ENCODE results near the gene GOPC.
"Not testable (repeated sequence)": the region's sequence is repeated elsewhere in the genome, so short reads cannot be mapped to it uniquely, and the experiment has no call there.

Gene GOPC

DNA sequence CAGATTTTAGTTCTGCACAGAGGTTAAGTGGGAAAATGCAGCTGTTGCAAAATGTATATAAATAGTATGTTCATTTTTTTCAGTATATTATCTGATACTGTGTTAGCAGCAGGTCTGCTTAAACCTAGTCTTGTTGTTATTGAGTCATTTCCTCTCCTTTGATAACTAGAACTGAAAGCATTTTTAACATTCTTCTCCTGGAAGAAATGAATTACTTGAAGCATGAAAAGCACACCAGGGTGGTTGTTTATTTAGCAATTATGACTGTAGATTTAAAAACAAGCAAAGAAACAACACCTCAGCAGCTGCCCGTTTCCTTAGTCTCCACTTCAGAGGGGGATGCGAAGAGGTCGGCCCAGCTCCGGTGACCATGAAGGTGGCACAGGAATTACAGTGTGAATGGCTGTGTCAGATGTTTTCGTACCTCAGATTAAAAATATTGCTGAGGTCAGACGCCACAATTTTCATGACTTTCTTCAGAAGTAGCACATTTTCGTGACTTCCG, 53.5 kb downstream of the GOPC start:
- no peak for DNase-seq (ENCODE audit: low read depth)

DNA sequence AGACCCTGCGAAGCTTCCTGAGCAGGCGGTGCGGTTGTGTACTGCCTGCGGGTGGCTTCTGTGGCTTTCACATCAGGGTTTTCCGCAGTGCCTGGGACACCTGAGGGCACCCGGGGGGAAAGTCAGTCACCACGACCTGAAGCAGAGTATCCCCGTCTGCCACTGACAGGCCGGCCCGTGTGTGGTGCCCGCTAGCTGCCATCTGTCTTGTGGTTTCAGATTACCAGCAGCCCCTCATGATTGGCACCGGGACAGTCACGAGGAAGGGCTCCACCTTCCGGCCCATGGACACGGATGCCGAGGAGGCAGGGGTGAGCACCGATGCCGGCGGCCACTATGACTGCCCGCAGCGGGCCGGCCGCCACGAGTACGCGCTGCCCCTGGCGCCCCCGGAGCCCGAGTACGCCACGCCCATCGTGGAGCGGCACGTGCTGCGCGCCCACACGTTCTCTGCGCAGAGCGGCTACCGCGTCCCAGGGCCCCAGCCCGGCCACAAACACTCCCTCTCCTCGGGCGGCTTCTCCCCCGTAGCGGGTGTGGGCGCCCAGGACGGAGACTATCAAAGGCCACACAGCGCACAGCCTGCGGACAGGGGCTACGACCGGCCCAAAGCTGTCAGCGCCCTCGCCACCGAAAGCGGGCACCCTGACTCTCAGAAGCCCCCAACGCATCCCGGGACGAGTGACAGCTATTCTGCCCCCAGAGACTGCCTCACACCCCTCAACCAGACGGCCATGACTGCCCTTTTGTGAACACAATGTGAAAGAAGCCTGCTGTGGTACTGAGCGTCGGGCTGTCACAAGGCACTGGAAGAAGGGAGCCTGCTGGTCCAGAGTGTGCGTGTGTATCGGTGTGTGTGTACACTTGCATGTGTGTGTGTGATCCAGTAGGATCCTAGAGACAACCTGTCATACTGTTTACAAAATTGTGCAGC, 54.4 kb downstream of the GOPC start:
- no peak for DNase-seq (ENCODE audit: low read depth)

DNA sequence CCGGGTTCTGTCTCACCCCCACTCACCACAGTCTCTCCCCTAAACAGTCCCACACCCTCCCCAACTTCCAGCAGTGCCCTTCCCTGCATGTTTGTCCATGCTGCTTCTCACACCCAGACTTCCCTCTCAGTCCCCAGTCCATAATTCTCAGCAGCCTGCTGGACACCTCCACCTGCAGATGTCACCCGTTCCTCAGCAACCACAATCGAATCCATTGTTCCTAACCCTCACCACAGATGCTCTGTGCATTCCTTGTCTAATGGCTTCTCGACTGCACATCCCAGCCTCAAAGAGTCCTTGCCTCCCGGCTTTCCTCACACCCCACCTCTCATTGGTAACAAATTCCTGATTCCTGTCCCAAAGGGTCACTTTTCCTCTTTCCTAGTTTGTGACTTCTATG, 55.6 kb downstream of the GOPC start:
- DNase-seq (ENCODE audit: low read depth): no peak

DNA sequence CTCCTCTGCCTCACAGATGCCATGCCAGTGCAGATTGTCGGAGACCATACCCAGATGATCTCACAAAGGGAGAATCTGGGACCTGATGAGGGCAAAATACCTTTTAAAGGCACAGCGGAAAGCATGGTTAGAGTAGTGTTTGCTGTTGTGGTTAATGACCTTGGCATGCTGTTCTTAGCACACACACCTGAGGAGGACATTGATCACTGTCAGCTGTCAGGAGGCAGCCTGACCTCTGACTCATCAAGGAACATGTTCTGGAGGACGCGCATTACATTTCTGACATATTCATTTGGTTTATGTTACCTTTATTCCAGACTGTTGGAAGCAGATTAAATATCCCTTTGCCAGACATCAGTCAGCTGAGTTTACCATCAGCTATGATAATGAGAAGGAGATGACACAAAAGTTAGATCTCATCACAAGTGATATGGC, 57.1 kb downstream of the GOPC start:
- no peak for DNase-seq (ENCODE audit: low read depth)

DNA sequence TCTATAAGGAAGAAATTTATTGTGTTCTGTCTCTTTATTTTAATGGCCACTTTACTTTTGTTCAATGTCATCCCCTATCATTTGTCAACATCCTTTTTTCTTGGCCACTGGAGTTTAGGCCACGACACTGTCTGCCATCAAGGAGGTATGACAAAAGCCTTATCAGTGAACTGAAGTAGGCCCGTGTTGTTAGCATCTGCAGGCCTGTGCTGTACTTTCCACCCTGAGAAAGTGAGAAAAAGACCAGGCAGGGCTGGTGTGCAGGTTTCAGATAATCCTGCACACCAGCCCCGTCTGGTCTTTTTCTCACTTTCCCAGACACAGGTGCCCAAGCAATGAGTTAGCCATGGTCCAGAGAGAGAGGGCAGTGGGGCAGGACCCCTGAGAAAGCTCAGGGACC, 57.6 kb downstream of the GOPC start:
- no peak for DNase-seq (ENCODE audit: low read depth)

DNA sequence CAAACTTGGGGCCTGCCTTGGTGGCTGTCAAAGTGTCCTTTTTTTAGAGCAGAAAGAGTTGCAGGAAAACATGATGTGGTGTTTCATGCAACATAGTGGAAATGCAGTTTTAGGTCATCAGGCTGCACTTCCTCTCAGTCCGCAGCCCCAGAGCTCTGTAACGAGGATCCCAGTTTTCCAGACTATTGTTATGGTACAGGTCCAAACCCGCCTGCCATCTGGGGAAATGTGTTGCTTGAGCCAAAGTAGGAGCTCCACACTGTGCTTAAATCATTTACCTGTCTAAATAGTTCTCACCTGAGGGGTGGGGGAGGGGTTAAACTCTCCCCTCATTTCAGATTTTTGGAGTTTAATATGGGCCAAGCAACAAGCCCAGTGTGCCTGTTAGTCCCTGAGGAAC, 59.8 kb downstream of the GOPC start:
- no peak for DNase-seq (ENCODE audit: low read depth)

DNA sequence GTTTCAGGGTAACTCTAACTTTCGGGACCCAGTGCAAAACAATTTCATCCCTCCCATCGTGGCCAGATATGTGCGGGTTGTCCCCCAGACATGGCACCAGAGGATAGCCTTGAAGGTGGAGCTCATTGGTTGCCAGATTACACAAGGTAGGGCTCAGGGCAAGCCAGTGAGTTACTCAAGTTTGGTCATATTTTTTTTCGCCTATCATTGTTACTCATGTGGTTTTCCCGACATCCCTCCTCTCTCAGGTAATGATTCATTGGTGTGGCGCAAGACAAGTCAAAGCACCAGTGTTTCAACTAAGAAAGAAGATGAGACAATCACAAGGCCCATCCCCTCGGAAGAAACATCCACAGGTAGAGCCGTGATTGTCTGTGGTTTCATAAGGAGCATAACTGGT, 61.6 kb downstream of the GOPC start:
- DNase-seq (ENCODE audit: low read depth): no peak

DNA sequence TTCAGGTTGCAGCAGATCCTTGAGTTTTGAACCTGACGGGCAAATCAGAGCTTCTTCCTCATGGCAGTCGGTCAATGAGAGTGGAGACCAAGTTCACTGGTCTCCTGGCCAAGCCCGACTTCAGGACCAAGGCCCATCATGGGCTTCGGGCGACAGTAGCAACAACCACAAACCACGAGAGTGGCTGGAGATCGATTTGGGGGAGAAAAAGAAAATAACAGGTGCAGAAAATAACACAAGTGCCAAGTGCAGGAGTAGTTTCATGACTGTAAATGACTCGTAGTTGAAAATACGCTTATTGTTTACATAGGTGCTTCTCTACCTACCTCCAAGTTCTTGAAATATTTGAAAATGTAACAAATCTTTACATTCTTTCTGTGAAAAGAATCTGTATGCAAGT, 63.7 kb downstream of the GOPC start:
- DNase-seq (ENCODE audit: low read depth): no peak

DNA sequence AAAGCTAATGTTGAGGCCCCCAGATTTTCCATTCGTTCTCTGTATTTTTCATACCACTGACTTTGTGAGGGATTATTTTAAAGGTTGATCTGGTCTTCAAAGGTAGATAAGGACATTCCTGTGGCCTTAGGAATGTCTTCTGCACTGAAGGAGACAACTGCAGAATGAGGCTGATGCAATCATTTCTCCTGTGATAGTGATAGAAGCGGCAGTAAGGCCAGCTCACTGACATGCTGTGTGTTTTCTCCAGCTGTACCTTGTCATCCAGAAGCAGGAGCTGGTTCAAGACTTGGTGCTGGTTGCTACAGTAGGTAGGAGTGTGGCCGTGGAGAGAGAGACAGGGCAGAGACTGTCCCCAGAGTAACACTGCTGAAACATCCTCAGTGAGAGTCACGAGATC, 66.0 kb downstream of the GOPC start:
- DNase-seq (ENCODE audit: low read depth): no peak

DNA sequence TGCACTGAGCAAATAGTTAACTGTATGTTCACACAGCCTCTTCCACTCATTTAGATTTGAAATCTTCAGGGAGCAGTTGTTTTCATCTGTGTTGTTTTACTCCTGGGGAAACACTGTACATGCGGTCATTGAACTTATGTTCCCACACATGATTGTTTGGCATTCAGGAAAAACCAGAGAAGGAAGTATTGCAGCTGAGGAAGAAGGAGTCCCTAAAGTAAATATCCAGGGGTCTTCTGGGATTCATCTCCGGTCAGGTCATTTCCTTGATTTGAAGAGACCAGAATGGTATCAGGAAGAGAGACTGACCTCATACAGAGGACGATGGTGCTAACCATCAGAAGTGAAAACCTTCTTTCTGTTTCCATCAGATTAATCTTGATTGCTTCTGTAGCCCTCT, 67.3 kb downstream of the GOPC start:
- no peak for DNase-seq (ENCODE audit: low read depth)

DNA sequence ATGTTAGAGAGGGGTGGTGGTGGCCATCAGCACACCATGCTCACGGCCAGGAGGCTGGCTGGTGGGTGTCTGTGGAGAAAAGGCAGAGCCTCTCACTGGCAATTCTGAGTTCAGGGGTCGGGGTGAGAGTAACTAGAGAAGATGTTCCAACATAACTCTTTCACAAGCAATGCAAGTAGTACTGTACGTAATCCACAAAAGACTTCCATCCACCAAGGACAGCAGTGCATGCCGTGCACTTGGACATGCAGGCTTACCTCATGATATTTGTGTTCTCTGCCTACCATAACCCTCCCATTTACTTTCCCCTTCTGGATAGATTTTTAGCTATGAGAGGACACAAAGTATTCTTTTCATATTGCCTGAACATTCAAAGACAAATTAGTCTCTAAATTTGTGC, 68.5 kb downstream of the GOPC start:
- DNase-seq (ENCODE audit: low read depth): no peak

DNA sequence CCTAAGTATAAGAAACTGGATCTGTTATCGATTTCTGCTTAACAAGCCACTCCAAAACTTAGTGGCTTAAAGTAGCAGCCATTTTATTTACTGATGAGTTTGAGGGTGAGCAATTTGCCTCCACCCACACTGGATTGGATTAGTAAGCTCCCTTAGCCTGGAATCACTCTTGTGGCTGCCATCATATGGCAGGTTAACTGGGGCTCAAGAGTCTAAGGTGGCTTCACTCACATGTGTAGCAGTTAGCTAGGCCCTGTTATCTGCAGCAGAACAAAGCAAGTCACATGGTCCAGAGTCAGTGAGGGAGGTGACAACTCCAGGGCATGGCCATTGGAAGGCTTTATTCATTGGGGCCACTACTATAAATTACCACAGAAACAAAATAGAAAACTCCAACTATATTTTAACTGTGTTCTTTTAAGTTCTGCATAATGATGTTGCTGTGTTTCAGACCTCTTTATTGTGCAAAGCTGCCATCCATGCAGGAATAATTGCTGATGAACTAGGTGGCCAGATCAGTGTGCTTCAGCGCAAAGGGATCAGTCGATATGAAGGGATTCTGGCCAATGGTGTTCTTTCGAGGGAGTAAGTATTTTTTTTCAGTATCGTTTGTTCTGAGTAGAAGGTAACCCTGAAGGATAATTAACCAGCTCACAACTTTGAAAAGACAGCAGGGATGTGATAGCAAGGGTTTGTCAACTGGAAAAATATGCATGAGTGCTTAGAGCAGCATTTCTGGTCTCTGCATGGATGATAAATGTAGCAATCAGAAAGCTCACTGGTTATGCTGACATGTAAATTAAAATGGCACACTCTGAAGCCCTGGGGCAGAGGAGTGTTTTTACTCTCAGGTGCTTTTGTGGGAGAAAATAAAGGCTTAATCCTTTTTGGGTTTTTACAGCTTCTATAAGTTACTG, 70.2 kb downstream of the GOPC start:
- DNase-seq (ENCODE audit: low read depth): no peak

DNA sequence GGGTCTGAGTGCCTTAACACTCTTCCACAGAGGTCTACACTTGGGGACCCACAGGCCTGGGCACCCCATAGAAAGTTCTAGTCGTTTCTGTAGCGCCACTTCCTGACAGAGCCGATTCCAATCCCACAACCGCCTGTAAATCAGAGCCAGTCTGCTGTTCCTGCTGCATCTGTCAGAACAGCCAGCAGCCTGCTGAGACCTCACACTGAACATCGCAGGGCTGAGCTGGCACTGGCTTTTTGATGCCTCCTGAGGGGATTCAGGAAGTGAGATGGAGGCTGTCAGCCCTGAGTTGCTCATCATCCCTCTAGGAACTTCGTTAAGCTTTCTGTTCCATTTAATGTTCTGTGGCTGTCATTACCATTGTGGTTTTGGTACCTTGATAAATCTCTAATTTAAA, 71.0 kb downstream of the GOPC start:
- no peak for DNase-seq (ENCODE audit: low read depth)

DNA sequence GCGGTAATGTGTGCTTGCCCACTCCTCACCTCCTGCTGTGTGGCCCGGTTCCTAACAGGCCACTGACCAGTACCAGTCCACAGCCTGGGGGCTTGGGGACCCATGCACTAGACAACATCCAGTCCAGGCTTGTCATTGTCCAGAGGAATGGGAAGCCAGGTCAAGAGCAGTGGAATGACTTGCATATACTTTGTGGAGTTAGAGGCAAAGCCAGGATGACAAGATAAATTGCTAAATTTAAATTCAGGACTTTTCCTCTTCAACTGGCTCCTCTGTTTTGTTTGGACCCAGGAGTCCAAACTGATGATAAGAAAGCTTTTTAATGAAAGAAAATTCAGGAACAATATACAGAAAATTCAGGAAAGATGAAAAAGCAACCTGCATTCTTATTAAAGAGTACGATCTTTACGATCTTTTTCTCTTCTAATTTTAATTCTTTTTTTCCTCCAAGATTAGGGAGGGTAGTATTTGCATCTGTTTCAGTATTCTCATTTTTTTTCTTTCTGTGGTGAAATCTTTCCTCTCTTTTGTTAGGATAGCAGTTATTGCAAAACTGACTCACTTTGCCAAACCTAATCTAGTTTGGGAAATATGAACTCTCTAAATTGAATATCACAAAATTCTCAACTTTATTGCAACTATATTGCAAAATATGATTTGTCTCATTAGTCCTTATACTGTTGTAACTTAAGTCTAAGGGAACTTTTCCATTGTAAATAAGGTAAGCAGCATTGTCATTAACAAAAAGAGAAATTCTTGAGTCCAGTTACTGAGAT, 71.7 kb downstream of the GOPC start:
- no peak for DNase-seq (ENCODE audit: low read depth)

DNA sequence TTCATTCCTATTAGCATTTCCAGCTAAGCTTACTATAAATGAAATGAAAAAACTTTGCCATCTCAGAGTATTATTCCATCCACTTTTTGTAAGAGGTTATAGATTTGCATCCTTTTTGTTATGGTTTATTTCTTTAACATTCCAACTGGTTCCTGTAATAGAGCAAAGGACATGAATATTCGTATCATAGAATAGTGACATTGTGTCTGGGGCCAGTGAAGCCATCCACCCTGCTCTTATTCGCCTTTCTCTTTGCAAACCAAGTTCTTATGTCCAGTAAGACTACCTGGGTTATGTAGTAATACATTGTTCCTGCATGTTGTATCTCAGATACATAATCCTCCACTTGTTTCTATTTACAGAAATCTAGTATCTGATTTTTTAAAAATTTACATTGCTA, 76.7 kb downstream of the GOPC start:
- DNase-seq (ENCODE audit: low read depth): no peak

DNA sequence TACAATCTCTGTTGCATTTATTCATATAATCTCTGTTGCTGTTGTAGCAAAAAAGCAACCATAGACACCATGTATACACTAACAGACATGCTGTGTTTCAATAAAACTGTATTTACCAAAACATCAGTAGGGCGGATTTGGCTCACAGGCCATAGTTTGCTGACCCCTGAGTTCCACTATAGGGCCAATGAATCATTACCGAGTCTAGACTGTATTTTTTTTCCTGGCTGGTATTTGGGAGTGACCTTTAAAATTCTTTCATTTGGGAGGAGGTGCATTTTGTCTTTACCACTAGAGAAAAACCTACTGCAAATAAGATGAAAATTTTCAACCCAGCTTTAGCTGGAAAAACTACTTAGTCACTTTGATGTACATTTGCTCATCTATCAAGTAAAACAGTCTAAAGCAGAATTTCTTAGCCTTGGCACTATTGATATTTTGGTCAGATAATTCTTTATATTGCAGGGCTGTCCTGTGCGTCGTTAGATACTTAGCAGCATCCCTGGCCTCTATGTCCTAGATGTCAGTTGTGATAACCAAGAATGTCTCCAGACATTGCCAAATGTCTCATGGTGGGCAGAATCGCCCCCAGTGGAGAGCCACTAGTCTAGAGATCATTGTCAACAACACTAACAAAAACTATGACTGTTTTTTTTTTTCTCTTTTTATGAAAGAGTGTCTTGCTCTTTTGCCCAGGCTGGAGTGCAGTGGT, 80.4 kb downstream of the GOPC start:
- no peak for DNase-seq (ENCODE audit: low read depth)

DNA sequence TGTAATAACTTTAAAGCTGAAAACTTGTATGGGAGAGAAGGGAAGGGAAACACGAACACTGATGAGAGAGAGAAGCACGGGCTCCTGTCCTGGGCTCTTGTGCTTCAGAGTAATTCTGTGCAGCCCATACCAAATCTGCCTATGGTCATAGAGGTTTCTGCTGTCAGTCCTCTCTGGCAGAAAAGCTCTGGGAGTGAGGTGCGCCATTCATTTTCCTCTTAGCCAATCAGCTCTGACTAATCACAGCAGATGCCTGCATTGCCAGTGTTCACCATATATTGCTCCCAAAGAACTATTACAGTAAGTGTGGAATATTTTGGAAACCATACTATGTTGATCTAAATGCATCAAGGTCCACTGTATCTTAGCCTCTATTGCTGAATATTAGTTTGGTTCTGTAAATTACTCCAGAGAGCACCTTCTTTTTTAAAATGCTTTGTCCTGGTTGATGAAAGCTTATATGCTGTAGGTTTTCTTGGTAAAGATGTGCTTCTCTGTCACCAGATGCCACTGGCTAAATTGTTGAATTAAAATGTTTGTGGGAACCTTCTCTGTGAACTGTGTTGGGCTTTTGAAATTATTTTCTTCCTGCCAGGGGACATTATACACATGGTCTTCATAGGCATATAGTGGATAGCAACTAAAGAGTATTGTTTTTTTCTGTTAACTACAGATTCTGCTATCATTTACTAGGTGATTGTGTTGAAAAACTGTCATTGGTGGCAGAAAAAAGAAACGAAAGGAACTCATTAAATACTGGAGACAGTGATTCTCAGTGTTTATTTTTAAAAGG, 81.5 kb downstream of the GOPC start:
- no peak for DNase-seq (ENCODE audit: low read depth)

DNA sequence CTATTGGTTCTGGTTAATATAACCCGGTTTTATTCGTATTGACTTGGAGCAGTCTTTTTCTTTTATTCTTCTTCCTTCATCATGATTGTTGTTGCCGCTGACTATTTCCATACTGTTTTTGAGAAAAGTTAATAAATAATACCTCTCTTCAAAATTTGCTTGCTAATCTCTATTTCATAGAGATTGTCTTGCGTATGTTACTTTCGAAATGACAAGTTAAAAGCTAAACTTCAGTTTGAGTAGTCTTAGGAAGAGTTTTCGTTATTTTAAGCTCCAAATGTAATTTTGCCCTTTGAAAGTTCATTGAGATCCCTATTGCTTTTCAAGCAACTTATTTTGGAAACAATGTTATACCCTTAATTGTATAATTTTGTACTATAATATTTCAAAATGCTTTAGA, 83.4 kb downstream of the GOPC start:
- DNase-seq (ENCODE audit: low read depth): no peak

DNA sequence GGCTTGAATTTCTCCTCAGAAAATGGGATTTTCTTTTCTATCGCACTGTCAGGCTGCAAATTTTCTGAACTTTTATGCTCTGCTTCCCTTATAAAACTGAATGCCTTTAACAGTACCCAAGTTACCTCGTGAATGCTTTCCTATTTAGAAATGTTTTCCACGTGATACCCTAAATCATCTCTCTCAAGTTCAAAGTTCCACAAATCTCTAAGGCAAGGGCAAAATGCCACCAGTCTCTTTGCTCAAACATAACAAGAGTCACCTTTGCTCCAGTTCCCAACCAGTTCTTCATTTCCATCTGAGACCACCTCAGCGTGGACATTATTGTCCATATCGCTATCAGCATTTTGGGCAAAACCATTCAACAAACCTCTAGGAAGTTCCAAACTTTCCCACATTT, 84.3 kb downstream of the GOPC start:
- DNase-seq (ENCODE audit: low read depth): not testable (repeated sequence)

DNA sequence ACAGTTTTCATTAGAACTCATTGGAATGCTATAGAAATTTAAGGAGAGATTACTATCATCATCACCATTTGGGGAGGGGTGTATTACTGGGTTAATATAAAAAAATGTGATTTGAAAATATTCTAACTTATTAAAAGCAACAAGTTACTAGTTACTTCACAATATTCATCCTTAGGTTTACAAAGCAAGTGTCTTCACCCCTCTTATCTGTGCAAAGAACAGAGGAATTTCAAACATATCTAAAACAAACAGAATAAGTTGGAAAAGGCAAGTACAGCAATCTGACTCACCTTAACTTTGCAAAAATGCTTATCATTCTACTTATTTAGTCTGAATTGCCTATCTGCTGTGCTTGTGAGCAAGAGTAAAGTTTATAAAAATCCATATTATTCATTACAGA, 87.0 kb downstream of the GOPC start:
- DNase-seq (ENCODE audit: low read depth): no peak

DNA sequence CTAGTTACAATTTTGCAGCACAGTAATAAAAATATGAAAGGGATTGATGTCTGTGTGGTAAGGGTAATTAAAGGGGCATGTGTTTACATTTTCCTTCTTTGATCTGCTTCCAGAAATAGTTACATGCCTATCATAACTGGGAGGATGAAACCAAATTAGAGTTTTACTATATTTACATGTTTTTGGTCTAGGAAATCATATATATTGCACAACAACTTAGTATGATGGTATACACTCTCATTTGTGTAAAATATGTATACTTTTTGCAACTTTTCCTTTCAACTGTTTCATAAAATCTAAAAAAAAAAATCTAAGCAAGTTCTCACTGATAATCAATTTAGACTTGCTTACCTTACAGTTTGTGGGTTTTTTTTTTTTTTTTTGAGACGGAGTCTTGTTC, 87.7 kb downstream of the GOPC start:
- DNase-seq (ENCODE audit: low read depth): no peak
